ENCODE results near the gene ELOB.
A peak's percentile ranks its signal among the peaks of the same experiment; 100 is the strongest.

ELOB gene

GRCh38 chr16:2724088-2724676 is 52.9 kb downstream of the ELOB start:
- TF ChIP-seq CTCF (conservative IDR thresholded peaks at IDR 0.05): no peak
- no peak overlapping the region for H3K27ac ChIP-seq

- H3K27ac ChIP-seq: peak overlapping the region; percentile 78
These were observed 55.4 kb downstream of the ELOB start for GRCh38 chr16:2721634-2722173.

Measured in VCaP (cell line).